Suppressor macrophage (primary cell): ENCODE measurements around the gene PAK6.

Source experiments
- DNase-seq, 4 experiments: peaks; one replicate each; pipeline ENCODE4 v3.0.0-alpha.2; 2020 to 2022

The PAK6 gene

GRCh38 chr15:40241269-40242212, 2.7 kb downstream of the PAK6 start:
- no peak for DNase-seq

- DNase-seq, result no peak
Measured at GRCh38 chr15:40242213-40242599, 3.3 kb downstream of the PAK6 start.

GRCh38 chr15:40242601-40243000, 3.7 kb downstream of the PAK6 start:
- DNase-seq, result no peak

- peak in 2 of 4 experiments; percentile 18 to 29 for DNase-seq
Measured at GRCh38 chr15:40243126-40243810, 4.4 kb downstream of the PAK6 start.

- DNase-seq, result no peak
Measured at GRCh38 chr15:40244961-40245523, 6.2 kb downstream of the PAK6 start.

GRCh38 chr15:40245666-40246450, 7.0 kb downstream of the PAK6 start:
- no peak for DNase-seq

GRCh38 chr15:40246496-40247280, 7.8 kb downstream of the PAK6 start:
- no peak for DNase-seq

GRCh38 chr15:40247406-40247971, 8.6 kb downstream of the PAK6 start:
- DNase-seq, result no peak

GRCh38 chr15:40248006-40248783, 9.3 kb downstream of the PAK6 start:
- peak in 1 of 4 experiments; percentile 1 for DNase-seq

- DNase-seq, result peak in 1 of 4 experiments; percentile 4
Measured at GRCh38 chr15:40249477-40250303, 10.8 kb downstream of the PAK6 start.

GRCh38 chr15:40250304-40250656, 11.4 kb downstream of the PAK6 start:
- DNase-seq, result peak in 1 of 4 experiments; percentile 1

- DNase-seq, result no peak
Measured at GRCh38 chr15:40250771-40251483, 12.1 kb downstream of the PAK6 start.

- no peak for DNase-seq
Measured at GRCh38 chr15:40251486-40252140, 12.8 kb downstream of the PAK6 start.

- no peak for DNase-seq
Measured at GRCh38 chr15:40252141-40252437, 13.2 kb downstream of the PAK6 start.

GRCh38 chr15:40252438-40253166, 13.7 kb downstream of the PAK6 start:
- peak in 3 of 4 experiments; percentile 26 to 59 (median 41) for DNase-seq

GRCh38 chr15:40253167-40253790, 14.4 kb downstream of the PAK6 start:
- DNase-seq, result no peak

GRCh38 chr15:40254452-40254851, 15.6 kb downstream of the PAK6 start:
- no peak for DNase-seq
